DND-41 (cell line): ENCODE measurements around the gene ARSG.

Experiments
- ATAC-seq: fragments of 200-7000 bp; cut with Tn5 transposase; 3 replicates; pipeline ENCODE4 v1.9.1; 2021; ENCODE audit warnings: low read depth; ENCODE audit not compliant: insufficient read depth
- DNase-seq: peaks from one replicate; pipeline ENCODE4 v3.0.0-alpha.2; 2020
- H2AFZ ChIP-seq: 2 replicates; pipeline ENCODE4 v1.6.0; 2012; ENCODE audit warnings: low read depth, low read length
- H3K27ac ChIP-seq: 2 replicates; pipeline ENCODE4 v1.5.1; 2012; ENCODE audit warnings: low read length, inconsistent platforms
- H3K27me3 ChIP-seq: fragments of 200-600 bp; sonication (generic); 2 replicates; pipeline ENCODE4 v1.6.0; 2012; ENCODE audit warnings: low read length, mild to moderate bottlenecking, inconsistent platforms; ENCODE audit not compliant: insufficient read depth, poor library complexity
- H3K36me3 ChIP-seq: 2 replicates; pipeline ENCODE4 v1.5.1; 2012; ENCODE audit warnings: low read length, inconsistent platforms; ENCODE audit not compliant: insufficient read depth
- H3K4me1 ChIP-seq: 2 replicates; pipeline ENCODE4 v1.5.1; 2012; ENCODE audit warnings: mild to moderate bottlenecking, low read length; ENCODE audit not compliant: insufficient read depth
- H3K4me2 ChIP-seq: 2 replicates; pipeline ENCODE4 v1.6.0; 2012; ENCODE audit warnings: mild to moderate bottlenecking, moderate library complexity, low read length, inconsistent platforms; ENCODE audit not compliant: insufficient read depth
- H3K4me3 ChIP-seq, 2 experiments: fragments of 200-600 bp in 1 of 2; shearing (Covaris generic) in 1 of 2; 2 replicates each; pipeline ENCODE4 v1.5.1; 2012 to 2016; ENCODE audit warnings: inconsistent platforms in 2 of 2, low read length in 2 of 2, mild to moderate bottlenecking in 2 of 2, low read depth in 1 of 2, moderate library complexity in 1 of 2
- H3K79me2 ChIP-seq: 2 replicates; pipeline ENCODE4 v1.6.0; 2012; ENCODE audit warnings: low read length, inconsistent platforms; ENCODE audit not compliant: insufficient read depth
- H3K9ac ChIP-seq: 2 replicates; pipeline ENCODE4 v1.6.0; 2012; ENCODE audit warnings: low read depth, mild to moderate bottlenecking, inconsistent platforms, low read length, moderate library complexity
- H3K9me3 ChIP-seq: 2 replicates; pipeline ENCODE4 v1.5.1; 2012; ENCODE audit warnings: low read length, moderate library complexity, mild to moderate bottlenecking, inconsistent platforms; ENCODE audit not compliant: insufficient read depth, severe bottlenecking
- H4K20me1 ChIP-seq: 2 replicates; pipeline ENCODE4 v1.6.0; 2012; ENCODE audit warnings: low read length; ENCODE audit not compliant: insufficient read depth
- CTCF ChIP-seq: IDR thresholded peaks from 2 replicates; pipeline ENCODE4 v1.5.1; 2012; ENCODE audit warnings: borderline replicate concordance, low read length, moderate library complexity, mild to moderate bottlenecking; ENCODE audit not compliant: poor library complexity, severe bottlenecking; ENCODE audit errors: extremely low read depth
- EZH2 ChIP-seq: IDR thresholded peaks from 3 replicates; pipeline ENCODE4 v1.6.1; 2012; ENCODE audit warnings: borderline replicate concordance, low read depth, mild to moderate bottlenecking, moderate library complexity, low read length, inconsistent platforms; ENCODE audit not compliant: severe bottlenecking

The ARSG gene

DNA sequence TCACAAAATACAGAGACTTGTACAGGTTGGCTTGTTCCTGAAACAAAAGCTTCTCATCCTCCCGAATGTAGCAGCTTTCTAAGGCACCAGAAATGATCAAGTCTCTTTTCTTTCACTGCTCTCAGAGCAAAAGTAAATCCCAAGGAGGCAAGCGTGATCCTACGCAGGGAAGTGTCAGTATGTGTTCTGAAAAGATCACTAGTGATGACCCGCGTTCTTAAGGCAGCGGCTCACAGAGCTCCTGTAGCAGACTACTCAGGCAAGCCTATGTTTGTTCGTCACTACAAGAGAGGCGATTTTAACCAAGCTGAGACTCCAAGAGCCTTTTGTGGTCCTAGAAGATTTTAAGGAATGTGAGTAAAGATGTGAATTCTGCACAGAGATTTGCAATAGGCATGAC, 131.5 kb downstream of the ARSG start:
- no peak for TF ChIP-seq EZH2
- no peak for TF ChIP-seq CTCF
- H3K79me2 ChIP-seq: no peaks in the 10 kb centered on the region
- DNase-seq (no peak), ATAC-seq (no peak)
- peaks cover 12% of the 10 kb centered on the region for H3K36me3 ChIP-seq
- no peak overlapping the region for H3K9ac ChIP-seq
- no peak overlapping the region for H3K27ac ChIP-seq
- no peak overlapping the region for H3K4me2 ChIP-seq
- H4K20me1 ChIP-seq: no peaks in the 10 kb centered on the region
- no peaks in the 10 kb centered on the region for H3K9me3 ChIP-seq
- H3K27me3 ChIP-seq: no peaks in the 10 kb centered on the region
- H3K4me1 ChIP-seq: no peaks in the 10 kb centered on the region
- H3K4me3 ChIP-seq: no peak overlapping the region
- no peak overlapping the region for H2AFZ ChIP-seq

- Histone ChIP-seq H3K4me1 (no peaks in the 10 kb centered on the region), H3K9ac (no peak overlapping the region), H3K9me3 (no peaks in the 10 kb centered on the region), H3K27me3 (no peaks in the 10 kb centered on the region), H4K20me1 (no peaks in the 10 kb centered on the region), H3K36me3 (peaks cover 12% of the 10 kb centered on the region), H3K79me2 (no peaks in the 10 kb centered on the region), H3K4me3 (no peak overlapping the region), H3K27ac (no peak overlapping the region), H3K4me2 (no peak overlapping the region), H2AFZ (no peak overlapping the region)
- TF ChIP-seq CTCF: no peak
- ATAC-seq: no peak
- no peak for DNase-seq
These were observed 132.0 kb downstream of the ARSG start for GRCh38 chr17:68423251-68423650.

DNA sequence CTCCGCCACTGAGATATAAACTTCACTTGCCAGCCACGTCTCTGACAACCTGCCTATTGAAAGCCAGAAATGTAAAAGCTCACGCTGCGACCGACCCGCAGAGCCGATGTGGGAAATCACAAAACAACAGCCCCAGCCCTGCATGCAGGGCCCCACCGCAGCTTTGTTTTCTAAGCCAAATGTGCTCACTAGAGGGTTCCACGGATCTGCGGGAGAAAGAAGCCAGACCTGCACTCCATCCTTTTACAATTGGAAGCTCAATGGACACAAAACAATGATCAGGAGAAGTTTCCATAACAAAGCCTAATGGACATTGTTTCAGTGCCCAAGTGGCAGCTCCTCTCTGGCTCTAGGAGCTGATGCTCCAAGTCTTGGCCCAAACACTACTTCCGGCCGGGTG, 132.9 kb downstream of the ARSG start:
- Histone ChIP-seq H4K20me1 (no peaks in the 10 kb centered on the region), H3K27ac (no peak overlapping the region), H3K4me3 (no peak overlapping the region), H3K9ac (no peak overlapping the region), H3K36me3 (peaks cover 20% of the 10 kb centered on the region), H3K79me2 (no peaks in the 10 kb centered on the region), H2AFZ (no peak overlapping the region), H3K4me1 (no peaks in the 10 kb centered on the region), H3K9me3 (no peaks in the 10 kb centered on the region), H3K4me2 (no peak overlapping the region), H3K27me3 (no peaks in the 10 kb centered on the region)
- DNase-seq (no peak), ATAC-seq (no peak)
- TF ChIP-seq CTCF (no peak), EZH2 (no peak)

- no peak overlapping the region for H3K4me3 ChIP-seq
- no peak overlapping the region for H3K9ac ChIP-seq
- DNase-seq (no peak), ATAC-seq (no peak)
- no peak overlapping the region for H2AFZ ChIP-seq
- H3K27me3 ChIP-seq: no peaks in the 10 kb centered on the region
- H4K20me1 ChIP-seq: no peaks in the 10 kb centered on the region
- no peaks in the 10 kb centered on the region for H3K4me1 ChIP-seq
- peaks cover 20% of the 10 kb centered on the region for H3K36me3 ChIP-seq
- H3K27ac ChIP-seq: no peak overlapping the region
- H3K79me2 ChIP-seq: no peaks in the 10 kb centered on the region
- H3K9me3 ChIP-seq: no peaks in the 10 kb centered on the region
- TF ChIP-seq CTCF (no peak), EZH2 (no peak)
- no peak overlapping the region for H3K4me2 ChIP-seq
These were observed 133.6 kb downstream of the ARSG start for GRCh38 chr17:68424861-68425260.
